Pancreas (tissue), 10 donors: ENCODE results near the gene AXL. TPM values are rescaled to one million over a fixed set of nuclear protein-coding genes. Genes with fewer than 3 reads are reported as not detected.

Experiments used
- ATAC-seq, 4 donors: fragments of 200-7000 bp; cut with Tn5 transposase; one replicate each; pipeline versions ENCODE4 v1.8.0 to v1.9.1; 2020; ENCODE audit warnings: mild to moderate bottlenecking in 4 of 4, moderate library complexity in 4 of 4
- DNase-seq, 6 donors: peaks; one replicate each; pipeline ENCODE4 v3.0.0-alpha.2; 2020
- FAIRE-seq: peaks from 2 replicates; lab custom pipeline; 2012; peaks lifted over from hg19 to GRCh38; lab: Jason Lieb, UNC
- H3K27ac ChIP-seq, 4 donors: fragments of 200-600 bp; sonication (generic); 1 replicate in 3 of 4; 2 replicates in 1 of 4; pipeline versions ENCODE4 v1.5.0 to v1.8.0; 2020
- H3K27me3 ChIP-seq, 4 donors: fragments of 200-600 bp; one replicate each; pipeline ENCODE4 v1.8.0; 2021
- H3K36me3 ChIP-seq, 3 donors: fragments of 200-600 bp; sonication (generic) in 1 of 3; one replicate each; pipeline versions ENCODE4 v1.5.0 to v1.8.0; 2020 to 2021
- H3K4me1 ChIP-seq, 3 donors: fragments of 200-600 bp; one replicate each; pipeline ENCODE4 v1.8.0; 2021
- H3K4me3 ChIP-seq, 4 donors: fragments of 200-600 bp; sonication (generic) in 2 of 4; one replicate each; pipeline versions ENCODE4 v1.5.0 to v1.8.0; 2020 to 2021
- H3K9me3 ChIP-seq, 4 donors: fragments of 200-600 bp; one replicate each; pipeline ENCODE4 v1.8.0; 2021
- CTCF ChIP-seq, 4 donors: fragments of 200-600 bp; sonication (generic) in 3 of 4; IDR thresholded peaks; one replicate each; pipeline versions ENCODE4 v1.5.0 to v1.8.0; 2021; ENCODE audit warnings: antibody characterized with exemption in 4 of 4
- whole genome bisulfite sequencing, 2 donors: extraction: QIAGEN DNeasy Blood & Tissue Kit; methylation state at CpG; one replicate each; pipeline ENCODE4 v1.1.7; 2013; 5-methylcytosine and 5-hydroxymethylcytosine counted together
- intact Hi-C, 3 donors: fragments of 100-400 bp; cut with DNase I; formaldehyde crosslinking; loops; one replicate each; pipeline versions ENCODE4 v1.11.1 to v1.14.2; 2022
- polyA plus RNA-seq, 2 donors: library from polyadenylated mRNA; stranded (reverse); fragments of 200-250 nt; gene quantifications; one replicate each; pipeline ENCODE4 v1.2.3, GENCODE V29; 2013
- total RNA-seq, 6 donors: library from RNA; stranded (reverse); fragmentation: NEBNext Ultra II Directional in 4 of 6; extraction: Animal tissue kit (Norgen Biotek cat#: 25700) in 4 of 6; gene quantifications; one replicate each; pipeline versions ENCODE4 v1.2.1 to v1.2.4, GENCODE V29; 2021 to 2023
- donor health status: healthy with polysubstance abuse.
- donor health status: DM: no; HTN: no; CAD: no; lungs with moderate emphysema.
- donor health status: DM: no; HTN: no; CAD: no.
- donor health status: control.
- donor health status: control.
- donor health status: Bipolar disorder and iron deficiency.
- donor health status: DM: yes; HTN: yes; CAD: no.
- donor health status: DM: no; HTN: no; CAD: no.
- donor health status: DM: no; HTN: no; CAD: no.
- donor health status: DM: yes; HTN: yes; CAD: no.

AXL gene
- total and polyA plus RNA-seq, 8 donors, result 1.2 to 16.6 (median 3.3) TPM

- no peaks in the 10 kb centered on the region for H3K27me3 ChIP-seq
- DNase-seq (no peak), FAIRE-seq (no peak), ATAC-seq (no peak)
- no peak overlapping the region for H3K27ac ChIP-seq
- WGBS, 2 donors, result 96 to 100% methylated on average over 2 of the region's 2 CpGs
- no peak for TF ChIP-seq CTCF (IDR thresholded peaks at IDR 0.05)
- no peak overlapping the region for H3K4me3 ChIP-seq
- H3K4me1 ChIP-seq, result peaks cover 9 to 17% (median 14%) of the 10 kb centered on the region in 3 donors
- no peaks in the 10 kb centered on the region for H3K9me3 ChIP-seq
- H3K36me3 ChIP-seq, result peaks cover 5 to 59% (median 54%) of the 10 kb centered on the region in 3 donors
- intact Hi-C loops, result no loop called here
These were observed 50.0 kb downstream of the AXL start for GRCh38 chr19:41269055-41269454.

GRCh38 chr19:41269571-41269970 lies 50.5 kb downstream of the AXL start:
- no peak overlapping the region for H3K4me3 ChIP-seq
- H3K9me3 ChIP-seq, result no peaks in the 10 kb centered on the region
- no peak for TF ChIP-seq CTCF (IDR thresholded peaks at IDR 0.05)
- H3K27me3 ChIP-seq, result no peaks in the 10 kb centered on the region
- DNase-seq, result no peak
- WGBS, 2 donors, result 93 to 94% methylated on average over 5 of the region's 5 CpGs
- peaks cover 5 to 64% (median 59%) of the 10 kb centered on the region in 3 donors for H3K36me3 ChIP-seq
- peaks cover 9 to 17% (median 14%) of the 10 kb centered on the region in 3 donors for H3K4me1 ChIP-seq
- no peak overlapping the region for H3K27ac ChIP-seq
- intact Hi-C loops, result no loop called here
- ATAC-seq, result no peak
- FAIRE-seq, result no peak

GRCh38 chr19:41273076-41273475 lies 54.1 kb downstream of the AXL start:
- intact Hi-C loops, result no loop called here
- no peaks in the 10 kb centered on the region for H3K4me1 ChIP-seq
- H3K4me3 ChIP-seq, result no peak overlapping the region
- peaks cover 5 to 99% (median 90%) of the 10 kb centered on the region in 3 donors for H3K36me3 ChIP-seq
- ATAC-seq (no peak), FAIRE-seq (no peak), DNase-seq (no peak)
- TF ChIP-seq CTCF (IDR thresholded peaks at IDR 0.05), result no peak
- no peaks in the 10 kb centered on the region for H3K27me3 ChIP-seq
- no peaks in the 10 kb centered on the region for H3K9me3 ChIP-seq
- no peak overlapping the region for H3K27ac ChIP-seq
- 83 to 86% methylated on average over 6 of the region's 6 CpGs for WGBS, 2 donors

- WGBS, 2 donors, result 92 to 95% methylated on average over 5 of the region's 5 CpGs
These were observed 55.8 kb downstream of the AXL start for GRCh38 chr19:41274802-41275201.

More at GRCh38 chr19:41274802-41275201, 55.8 kb downstream of the AXL start:
- intact Hi-C loops, result no loop called here
- TF ChIP-seq CTCF (IDR thresholded peaks at IDR 0.05), result no peak
- H3K36me3 ChIP-seq, result peaks cover 5 to 100% (median 94%) of the 10 kb centered on the region in 3 donors
- no peaks in the 10 kb centered on the region for H3K4me1 ChIP-seq
- H3K27me3 ChIP-seq, result no peaks in the 10 kb centered on the region
- FAIRE-seq (no peak), DNase-seq (no peak), ATAC-seq (no peak)
- H3K9me3 ChIP-seq, result no peaks in the 10 kb centered on the region
- no peak overlapping the region for H3K4me3 ChIP-seq
- H3K27ac ChIP-seq, result no peak overlapping the region
